ENCODE measurements around the gene RIN3. TPM values are rescaled to one million over a fixed set of nuclear protein-coding genes. Genes with fewer than 3 reads are reported as not detected.
A peak's percentile ranks its signal among the peaks of the same experiment; 100 is the strongest.

RIN3 gene
- total RNA-seq, 3 donors from 2014 or later (not counting 1 experiment from before 2014, with no cell fraction given): 248 to 289 (median 282) TPM

- Histone ChIP-seq H3K27me3 (ENCODE audit: control insufficient read depth, insufficient read depth, low read length) (no peaks in the 10 kb centered on the region), H3K27ac (ENCODE audit: low read length) (peak overlapping the region; percentile 99), H3K4me3 (ENCODE audit: low read length) (peak overlapping the region; percentile 72), H3K9me3 (ENCODE audit: control insufficient read depth, insufficient read depth, low read length) (no peaks in the 10 kb centered on the region), H3K36me3 (ENCODE audit: control insufficient read depth, insufficient read depth, low read length) (peaks cover 28% of the 10 kb centered on the region), H3K4me1 (ENCODE audit: control insufficient read depth, insufficient read depth, low read length) (peaks cover 96% of the 10 kb centered on the region)
- ATAC-seq (peak; percentile 13 to 37 (median 19)), DNase-seq (peak; percentile 49 to 66)
- H3K36me3 Mint-ChIP-seq: peaks cover 11% of the 10 kb centered on the region
- WGBS (ENCODE audit: insufficient coverage): 9% methylated on average over 26 of the region's 27 CpGs
- no peak for TF ChIP-seq CTCF (IDR thresholded peaks at IDR 0.05)
- H3K4me1 Mint-ChIP-seq: peaks cover 78 to 95% of the 10 kb centered on the region in 2 donors
- peak overlapping the region; percentile 90 for H3K4me3 Mint-ChIP-seq
- intact Hi-C loops (cut with micrococcal nuclease): loop anchor here (1.0 to 5.0 kb wide), 8 partner anchors 13 to 785 kb away; partner anchors contain the start of gene TC2N
- no peaks in the 10 kb centered on the region for H3K27me3 Mint-ChIP-seq (ENCODE audit: low read depth in 2 of 2)
- peak overlapping the region; percentile 96 to 99 for H3K27ac Mint-ChIP-seq
- H3K9me3 Mint-ChIP-seq: no peaks in the 10 kb centered on the region
Observed at GRCh38 chr14:92651758-92652406, 138.3 kb downstream of the RIN3 start.

GRCh38 chr14:92652413-92653151 lies 139.0 kb downstream of the RIN3 start:
- peak overlapping the region; percentile 72 for H3K4me3 ChIP-seq (ENCODE audit: low read length)
- no peaks in the 10 kb centered on the region for H3K9me3 ChIP-seq (ENCODE audit: control insufficient read depth, insufficient read depth, low read length)
- peaks cover 98% of the 10 kb centered on the region for H3K4me1 ChIP-seq (ENCODE audit: control insufficient read depth, insufficient read depth, low read length)
- 22% methylated on average over 26 of the region's 26 CpGs for WGBS (ENCODE audit: insufficient coverage)
- DNase-seq: peak in 1 of 2 donors; percentile 44
- Mint-ChIP-seq H3K4me1 (peaks cover 82 to 95% of the 10 kb centered on the region in 2 donors), H3K27ac (peak overlapping the region; percentile 96 to 99), H3K27me3 (ENCODE audit: low read depth in 2 of 2) (no peaks in the 10 kb centered on the region), H3K36me3 (peaks cover 11% of the 10 kb centered on the region), H3K4me3 (peak overlapping the region; percentile 90), H3K9me3 (no peaks in the 10 kb centered on the region)
- peaks cover 31% of the 10 kb centered on the region for H3K36me3 ChIP-seq (ENCODE audit: control insufficient read depth, insufficient read depth, low read length)
- intact Hi-C loops (cut with micrococcal nuclease): loop anchor here (5.0 kb wide), 2 partner anchors 35 to 65 kb away; no protein-coding TSS in a partner anchor
- no peak for ATAC-seq
- H3K27ac ChIP-seq (ENCODE audit: low read length): peak overlapping the region; percentile 99
- no peaks in the 10 kb centered on the region for H3K27me3 ChIP-seq (ENCODE audit: control insufficient read depth, insufficient read depth, low read length)
- no peak for TF ChIP-seq CTCF (IDR thresholded peaks at IDR 0.05)

- H3K4me3 Mint-ChIP-seq: peak overlapping the region; percentile 90
- peak overlapping the region; percentile 99 for H3K27ac ChIP-seq (ENCODE audit: low read length)
- H3K27ac Mint-ChIP-seq: peak overlapping the region; percentile 96 to 99
- 16% methylated on average over 11 of the region's 11 CpGs for WGBS (ENCODE audit: insufficient coverage)
- ATAC-seq: no peak
- H3K4me1 Mint-ChIP-seq: peaks cover 86 to 97% of the 10 kb centered on the region in 2 donors
- H3K27me3 ChIP-seq (ENCODE audit: control insufficient read depth, insufficient read depth, low read length): no peaks in the 10 kb centered on the region
- H3K27me3 Mint-ChIP-seq (ENCODE audit: low read depth in 2 of 2): no peaks in the 10 kb centered on the region
- H3K9me3 ChIP-seq (ENCODE audit: control insufficient read depth, insufficient read depth, low read length): no peaks in the 10 kb centered on the region
- intact Hi-C loops (cut with micrococcal nuclease): loop anchor here (5.0 kb wide), 2 partner anchors 34 to 64 kb away; no protein-coding TSS in a partner anchor
- peaks cover 11% of the 10 kb centered on the region for H3K36me3 Mint-ChIP-seq
- TF ChIP-seq CTCF (IDR thresholded peaks at IDR 0.05): no peak
- H3K9me3 Mint-ChIP-seq: no peaks in the 10 kb centered on the region
- peaks cover 37% of the 10 kb centered on the region for H3K36me3 ChIP-seq (ENCODE audit: control insufficient read depth, insufficient read depth, low read length)
- H3K4me3 ChIP-seq (ENCODE audit: low read length): peak overlapping the region; percentile 72
- peaks cover 98% of the 10 kb centered on the region for H3K4me1 ChIP-seq (ENCODE audit: control insufficient read depth, insufficient read depth, low read length)
- DNase-seq: peak; percentile 36 to 49
Observed at GRCh38 chr14:92653162-92653651, 139.6 kb downstream of the RIN3 start.
